SK-N-SH (cell line): Measurements from ENCODE around the gene ANK2. TPM values are rescaled to one million over a fixed set of nuclear protein-coding genes. Genes with fewer than 3 reads are reported as not detected.

Experiments used
- CTCF ChIA-PET: fragments of 300-600, 350-600 bp; formaldehyde crosslinking; extraction: SDS; loops from one replicate; lab custom pipeline; 2021; lab: Yijun Ruan, JAX
- POLR2A ChIA-PET: fragments of 350-600 bp; sonication (Branson Sonifier 250); formaldehyde crosslinking; extraction: SDS; loops from one replicate; lab custom pipeline; 2020; ENCODE audit warnings: antibody characterized with exemption, inconsistent platforms; lab: Yijun Ruan, JAX
- DNase-seq: peaks from one replicate; pipeline ENCODE4 v3.0.0; 2012
- H2AFZ ChIP-seq: fragments of 200-600 bp; sonication (generic); 2 replicates; pipeline ENCODE4 v1.8.1; 2016; ENCODE audit warnings: antibody characterized with exemption, mild to moderate bottlenecking, low read depth
- H3F3A ChIP-seq: fragments of 200-600 bp; sonication (generic); replicated peaks from 2 replicates; pipeline ENCODE3; 2016; ENCODE audit warnings: antibody characterized with exemption, mild to moderate bottlenecking; ENCODE audit not compliant: insufficient read depth
- H3K27ac ChIP-seq, 2 experiments: fragments of 200-500 bp in 1 of 2; fragments of 200-600 bp in 1 of 2; sonication (Bioruptor generic) in 1 of 2; sonication (generic), shearing (Covaris generic) in 1 of 2; 2 replicates each; pipeline versions ENCODE4 v1.5.1 to v1.6.1; 2014 to 2016; ENCODE audit warnings: low read depth in 2 of 2, inconsistent platforms in 1 of 2, low read length in 1 of 2, mild to moderate bottlenecking in 1 of 2, mixed read lengths in 1 of 2
- H3K27me3 ChIP-seq: fragments of 200-600 bp; sonication (generic), shearing (Covaris generic); 2 replicates; pipeline ENCODE4 v1.6.1; 2016; ENCODE audit warnings: mixed run types; ENCODE audit not compliant: insufficient read depth
- H3K36me3 ChIP-seq, 2 experiments: fragments of 200-500 bp in 1 of 2; fragments of 200-600 bp in 1 of 2; sonication (Bioruptor generic) in 1 of 2; sonication (generic) in 1 of 2; replicated peaks in 1 of 2; 2 replicates each; pipeline versions ENCODE3 to v1.5.1; 2014 to 2016; ENCODE audit warnings: low read length in 1 of 2, mild to moderate bottlenecking in 1 of 2; ENCODE audit not compliant: insufficient read depth in 2 of 2, control insufficient read depth in 1 of 2
- H3K4me1 ChIP-seq, 2 experiments: fragments of 200-500 bp in 1 of 2; fragments of 200-600 bp in 1 of 2; sonication (Bioruptor generic) in 1 of 2; sonication (generic), shearing (Covaris generic) in 1 of 2; 2 replicates each; pipeline versions ENCODE4 v1.5.1 to v1.6.1; 2014 to 2016; ENCODE audit warnings: low read depth in 1 of 2, low read length in 1 of 2, mixed run types in 1 of 2; ENCODE audit not compliant: insufficient read depth in 2 of 2, control insufficient read depth in 1 of 2
- H3K4me2 ChIP-seq: fragments of 200-600 bp; sonication (generic), shearing (Covaris generic); 2 replicates; pipeline ENCODE4 v1.6.1; 2017; ENCODE audit warnings: mixed run types
- H3K4me3 ChIP-seq, 2 experiments: fragments of 200-500 bp in 1 of 2; fragments of 200-600 bp in 1 of 2; sonication (Bioruptor generic) in 1 of 2; sonication (generic), shearing (Covaris generic) in 1 of 2; 2 replicates each; pipeline versions ENCODE4 v1.5.1 to v1.8.1; 2014 to 2016; ENCODE audit warnings: low read depth in 2 of 2, inconsistent platforms in 1 of 2, low read length in 1 of 2, mild to moderate bottlenecking in 1 of 2, mixed read lengths in 1 of 2, moderate library complexity in 1 of 2
- H3K79me2 ChIP-seq: fragments of 200-600 bp; sonication (generic); 2 replicates; pipeline ENCODE4 v1.8.1; 2017; ENCODE audit warnings: mild to moderate bottlenecking; ENCODE audit not compliant: insufficient read depth
- H3K9ac ChIP-seq: fragments of 200-600 bp; sonication (generic); 2 replicates; pipeline ENCODE4 v1.6.1; 2017; ENCODE audit warnings: mixed run types
- H3K9me2 ChIP-seq: fragments of 200-600 bp; sonication (generic); 2 replicates; pipeline ENCODE4 v1.6.1; 2017; ENCODE audit warnings: mixed run types
- H3K9me3 ChIP-seq: fragments of 200-600 bp; sonication (generic); 2 replicates; pipeline ENCODE4 v1.6.1; 2017; ENCODE audit warnings: mixed run types, mild to moderate bottlenecking, moderate library complexity
- H4K20me1 ChIP-seq: fragments of 200-600 bp; sonication (generic); 2 replicates; pipeline ENCODE4 v1.6.1; 2017; ENCODE audit warnings: mild to moderate bottlenecking, mixed run types; ENCODE audit not compliant: insufficient read depth
- CHD2 ChIP-seq: fragments of 150-350 bp; IDR thresholded peaks from 2 replicates; pipeline ENCODE4 v1.6.1; 2018; ENCODE audit warnings: low read length; ENCODE audit not compliant: partially characterized antibody
- EZH2phosphoT487 ChIP-seq: fragments of 200-600 bp; sonication (generic); IDR thresholded peaks from 2 replicates; pipeline ENCODE4 v1.6.1; 2017; ENCODE audit warnings: low read depth, mixed run types, mild to moderate bottlenecking, antibody characterized with exemption, moderate library complexity, borderline replicate concordance
- FOXM1 ChIP-seq: IDR thresholded peaks from 2 replicates; pipeline ENCODE4 v1.4.0; 2012; ENCODE audit warnings: low read depth, mild to moderate bottlenecking
- GABPA ChIP-seq: IDR thresholded peaks from 2 replicates; pipeline ENCODE4 v1.4.0; 2012; ENCODE audit warnings: low read depth, mild to moderate bottlenecking
- MEF2A ChIP-seq: IDR thresholded peaks from 2 replicates; pipeline ENCODE4 v1.4.0; 2012; ENCODE audit warnings: low read depth, borderline replicate concordance
- MXI1 ChIP-seq: IDR thresholded peaks from 2 replicates; pipeline ENCODE4 v1.6.1; 2012; ENCODE audit warnings: mild to moderate bottlenecking, low read depth, low read length, improper control_type of control experiment
- NRF1 ChIP-seq: IDR thresholded peaks from 2 replicates; pipeline ENCODE4 v1.6.1; 2012; ENCODE audit warnings: low read depth, mild to moderate bottlenecking, low read length
- POLR2AphosphoS5 ChIP-seq: IDR thresholded peaks from 2 replicates; pipeline ENCODE4 v1.6.1; 2012; ENCODE audit warnings: low read depth, low read length
- RFX5 ChIP-seq: IDR thresholded peaks from 2 replicates; pipeline ENCODE4 v1.6.1; 2012; ENCODE audit warnings: mild to moderate bottlenecking, improper control_type of control experiment, low read length
- RXRA ChIP-seq: IDR thresholded peaks from 2 replicates; pipeline ENCODE4 v1.4.0; 2012; ENCODE audit warnings: low read depth, mild to moderate bottlenecking, borderline replicate concordance
- TEAD4 ChIP-seq: IDR thresholded peaks from 2 replicates; pipeline ENCODE4 v1.4.0; 2012; ENCODE audit warnings: mild to moderate bottlenecking, borderline replicate concordance; ENCODE audit not compliant: insufficient read depth
- YY1 ChIP-seq: IDR thresholded peaks from 2 replicates; pipeline ENCODE4 v1.4.0; 2012; ENCODE audit warnings: low read depth, mild to moderate bottlenecking
- WGBS: methylation state at CpG from one replicate; pipeline ENCODE4 v1.1.6; 2017; ENCODE audit warnings: low lambda C conversion rate; 5-methylcytosine and 5-hydroxymethylcytosine counted together
- polyA plus RNA-seq, 3 experiments: library from polyadenylated mRNA; depleted of rRNA; stranded (reverse); fragments of >200 nt; gene quantifications; 2 replicates each; pipeline ENCODE4 v1.2.3, GENCODE V29; 2012
- TF ChIP-seq, protein P1 (sequence below): IDR thresholded peaks from 2 replicates; pipeline ENCODE4 v1.4.0; 2012; ENCODE audit warnings: low read depth, borderline replicate concordance
- TF ChIP-seq, protein P2 (sequence below): fragments of 150-350 bp; IDR thresholded peaks from 2 replicates; pipeline ENCODE4 v1.6.1; 2016; ENCODE audit warnings: mild to moderate bottlenecking, low read depth, low read length
- TF ChIP-seq, protein P3 (sequence below): IDR thresholded peaks from 2 replicates; pipeline ENCODE4; 2012
- TF ChIP-seq, protein P4 (sequence below): IDR thresholded peaks from 2 replicates; pipeline ENCODE4 v1.4.0; 2012; ENCODE audit warnings: low read depth
- TF ChIP-seq, protein P5 (sequence below): fragments of 200-600 bp; sonication (generic); IDR thresholded peaks from 2 replicates; pipeline ENCODE4 v1.6.1; 2017; ENCODE audit warnings: antibody characterized with exemption, mild to moderate bottlenecking, moderate library complexity

ANK2 gene
- polyA plus RNA-seq, 1 of the 3 experiments (the other 2 are of a cell fraction) = 0.69 TPM

DNA sequence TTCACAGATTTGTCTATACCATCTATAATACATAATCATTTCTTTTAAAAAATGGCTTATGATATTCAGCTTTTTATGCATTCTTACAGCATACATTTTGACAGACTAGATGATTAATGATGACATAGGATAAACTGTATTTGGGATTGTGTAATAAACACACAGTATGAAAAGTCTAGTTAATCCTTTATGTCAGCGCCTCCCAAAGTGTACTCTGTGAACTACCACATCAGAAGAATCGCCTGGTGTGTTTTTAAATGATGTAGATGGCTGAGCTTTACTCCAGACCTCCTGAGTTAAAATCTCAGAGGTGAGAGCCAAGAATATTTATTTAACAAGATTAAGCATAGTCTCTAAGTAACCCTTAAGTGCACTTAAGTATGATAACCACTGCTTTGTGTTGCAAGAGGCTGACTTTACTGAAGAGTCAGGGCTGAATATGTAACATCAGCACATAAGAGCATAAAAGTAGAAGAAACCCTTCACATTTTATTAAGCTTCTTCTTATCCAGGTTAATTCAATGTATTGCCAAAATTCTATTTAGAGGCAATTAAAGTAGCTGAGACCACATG is 104.2 kb downstream of the ANK2 start:
- Histone ChIP-seq H4K20me1 (no peaks in the 10 kb centered on the region), H3K79me2 (no peaks in the 10 kb centered on the region), H3K36me3 (no peaks in the 10 kb centered on the region), H3K9me2 (no peaks in the 10 kb centered on the region), H3K4me2 (no peak overlapping the region), H3K27ac (no peak overlapping the region), H3K9me3 (no peaks in the 10 kb centered on the region), H3K27me3 (no peaks in the 10 kb centered on the region), H3K9ac (no peak overlapping the region), H3K4me3 (no peak overlapping the region), H2AFZ (no peak overlapping the region), H3F3A (no peaks in the 10 kb centered on the region), H3K4me1 (no peaks in the 10 kb centered on the region)
- WGBS = 76% methylated on average over 2 of the region's 2 CpGs
- no peak for DNase-seq
- POLR2A ChIA-PET = no interaction called here
- CTCF ChIA-PET = interaction anchor here (0.9 to 1.7 kb wide), 2 partner anchors 9 to 391 kb away, joined by 3 to 5 read pairs; no protein-coding TSS in a partner anchor
- no peak for TF ChIP-seq MXI1
- TF ChIP-seq POLR2AphosphoS5 = no peak
- TF ChIP-seq EZH2phosphoT487 = no peak
- TF ChIP-seq, protein P1, sequence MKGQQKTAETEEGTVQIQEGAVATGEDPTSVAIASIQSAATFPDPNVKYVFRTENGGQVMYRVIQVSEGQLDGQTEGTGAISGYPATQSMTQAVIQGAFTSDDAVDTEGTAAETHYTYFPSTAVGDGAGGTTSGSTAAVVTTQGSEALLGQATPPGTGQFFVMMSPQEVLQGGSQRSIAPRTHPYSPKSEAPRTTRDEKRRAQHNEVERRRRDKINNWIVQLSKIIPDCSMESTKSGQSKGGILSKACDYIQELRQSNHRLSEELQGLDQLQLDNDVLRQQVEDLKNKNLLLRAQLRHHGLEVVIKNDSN = no peak
- TF ChIP-seq, protein P2, sequence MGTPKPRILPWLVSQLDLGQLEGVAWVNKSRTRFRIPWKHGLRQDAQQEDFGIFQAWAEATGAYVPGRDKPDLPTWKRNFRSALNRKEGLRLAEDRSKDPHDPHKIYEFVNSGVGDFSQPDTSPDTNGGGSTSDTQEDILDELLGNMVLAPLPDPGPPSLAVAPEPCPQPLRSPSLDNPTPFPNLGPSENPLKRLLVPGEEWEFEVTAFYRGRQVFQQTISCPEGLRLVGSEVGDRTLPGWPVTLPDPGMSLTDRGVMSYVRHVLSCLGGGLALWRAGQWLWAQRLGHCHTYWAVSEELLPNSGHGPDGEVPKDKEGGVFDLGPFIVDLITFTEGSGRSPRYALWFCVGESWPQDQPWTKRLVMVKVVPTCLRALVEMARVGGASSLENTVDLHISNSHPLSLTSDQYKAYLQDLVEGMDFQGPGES = no peak

DNA sequence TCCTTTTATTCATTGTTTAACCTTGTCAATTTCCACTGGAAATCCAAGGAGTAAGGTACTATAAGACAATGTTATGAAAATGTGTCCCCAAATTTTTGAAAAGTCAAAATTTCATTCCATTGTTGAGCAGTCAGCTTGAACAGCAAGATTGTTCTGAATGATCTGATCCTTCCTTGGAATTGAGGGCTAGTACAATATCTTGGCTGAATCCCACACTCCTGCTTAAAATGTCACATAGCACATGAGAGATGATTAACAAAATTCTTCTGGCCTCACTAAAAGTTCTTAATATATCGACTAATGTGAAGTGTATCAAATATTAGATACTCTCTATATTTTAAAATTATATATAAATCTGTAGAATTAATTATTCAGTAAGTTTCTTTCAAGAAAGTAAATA is 104.8 kb downstream of the ANK2 start:
- CTCF ChIA-PET = interaction anchor here (1.7 kb wide), 1 partner anchor 8 kb away, joined by 5 read pairs; no protein-coding TSS in a partner anchor

More for the DNA sequence above, 104.8 kb downstream of the ANK2 start:
- TF ChIP-seq, protein P3, sequence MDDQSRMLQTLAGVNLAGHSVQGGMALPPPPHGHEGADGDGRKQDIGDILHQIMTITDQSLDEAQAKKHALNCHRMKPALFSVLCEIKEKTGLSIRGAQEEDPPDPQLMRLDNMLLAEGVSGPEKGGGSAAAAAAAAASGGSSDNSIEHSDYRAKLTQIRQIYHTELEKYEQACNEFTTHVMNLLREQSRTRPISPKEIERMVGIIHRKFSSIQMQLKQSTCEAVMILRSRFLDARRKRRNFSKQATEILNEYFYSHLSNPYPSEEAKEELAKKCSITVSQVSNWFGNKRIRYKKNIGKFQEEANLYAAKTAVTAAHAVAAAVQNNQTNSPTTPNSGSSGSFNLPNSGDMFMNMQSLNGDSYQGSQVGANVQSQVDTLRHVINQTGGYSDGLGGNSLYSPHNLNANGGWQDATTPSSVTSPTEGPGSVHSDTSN = no peak
- TF ChIP-seq NRF1 (no peak), CHD2 (no peak), EZH2phosphoT487 (no peak), FOXM1 (no peak), RFX5 (no peak), RXRA (no peak), TEAD4 (no peak), YY1 (no peak), GABPA (no peak), MEF2A (no peak)
- TF ChIP-seq, protein P4, sequence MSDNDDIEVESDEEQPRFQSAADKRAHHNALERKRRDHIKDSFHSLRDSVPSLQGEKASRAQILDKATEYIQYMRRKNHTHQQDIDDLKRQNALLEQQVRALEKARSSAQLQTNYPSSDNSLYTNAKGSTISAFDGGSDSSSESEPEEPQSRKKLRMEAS = no peak
- TF ChIP-seq, protein P1 = no peak
- TF ChIP-seq, protein P2 = no peak
- TF ChIP-seq, protein P5, sequence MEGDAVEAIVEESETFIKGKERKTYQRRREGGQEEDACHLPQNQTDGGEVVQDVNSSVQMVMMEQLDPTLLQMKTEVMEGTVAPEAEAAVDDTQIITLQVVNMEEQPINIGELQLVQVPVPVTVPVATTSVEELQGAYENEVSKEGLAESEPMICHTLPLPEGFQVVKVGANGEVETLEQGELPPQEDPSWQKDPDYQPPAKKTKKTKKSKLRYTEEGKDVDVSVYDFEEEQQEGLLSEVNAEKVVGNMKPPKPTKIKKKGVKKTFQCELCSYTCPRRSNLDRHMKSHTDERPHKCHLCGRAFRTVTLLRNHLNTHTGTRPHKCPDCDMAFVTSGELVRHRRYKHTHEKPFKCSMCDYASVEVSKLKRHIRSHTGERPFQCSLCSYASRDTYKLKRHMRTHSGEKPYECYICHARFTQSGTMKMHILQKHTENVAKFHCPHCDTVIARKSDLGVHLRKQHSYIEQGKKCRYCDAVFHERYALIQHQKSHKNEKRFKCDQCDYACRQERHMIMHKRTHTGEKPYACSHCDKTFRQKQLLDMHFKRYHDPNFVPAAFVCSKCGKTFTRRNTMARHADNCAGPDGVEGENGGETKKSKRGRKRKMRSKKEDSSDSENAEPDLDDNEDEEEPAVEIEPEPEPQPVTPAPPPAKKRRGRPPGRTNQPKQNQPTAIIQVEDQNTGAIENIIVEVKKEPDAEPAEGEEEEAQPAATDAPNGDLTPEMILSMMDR = no peak
- TF ChIP-seq, all 33 proteins: peak for 0
- Histone ChIP-seq H3K9me2 (no peaks in the 10 kb centered on the region), H3K4me1 (no peaks in the 10 kb centered on the region), H3K9ac (no peak overlapping the region), H3K79me2 (no peaks in the 10 kb centered on the region), H2AFZ (no peak overlapping the region), H3K9me3 (no peaks in the 10 kb centered on the region), H3K4me3 (no peak overlapping the region), H3K27me3 (no peaks in the 10 kb centered on the region), H3F3A (no peaks in the 10 kb centered on the region), H4K20me1 (no peaks in the 10 kb centered on the region), H3K27ac (no peak overlapping the region), H3K4me2 (no peak overlapping the region), H3K36me3 (no peaks in the 10 kb centered on the region)
- WGBS = 77% methylated on average over 1 of the region's 1 CpG
- no peak for DNase-seq
- POLR2A ChIA-PET = no interaction called here
